Measurements from ENCODE around the gene RBM39.

GRCh38 chr20:35715652-35716051, 26.4 kb downstream of the RBM39 start:
- TF ChIP-seq CTCF (IDR thresholded peaks at IDR 0.05) (no peak), EP300 (IDR thresholded peaks at IDR 0.05) (no peak), POLR2A (IDR thresholded peaks at IDR 0.05) (no peak)

Measured in tibial nerve (tissue), 4 donors.